IMR-90 (cell line): ENCODE data around the gene ARID3C. TPM values are rescaled to one million over a fixed set of nuclear protein-coding genes. Genes with fewer than 3 reads are reported as not detected.

ENCODE experiments used
- ATAC-seq: fragments of 200-7000 bp; cut with Tn5 transposase; 2 replicates; pipeline ENCODE4 v1.9.1; 2020; ENCODE audit warnings: low read depth, mild to moderate bottlenecking, moderate library complexity
- BruUV-seq: library from RNA; stranded (reverse); fragments of 400-500 nt; replicated peaks from 2 replicates; lab custom pipeline; 2021; lab: Mats Ljungman, UMichigan
- CTCF ChIA-PET: fragments of 300-600 bp; formaldehyde crosslinking; extraction: SDS; loops from one replicate; lab custom pipeline; 2021; ENCODE audit warnings: antibody characterized with exemption; lab: Yijun Ruan, JAX
- POLR2A ChIA-PET: fragments of 300-600 bp; sonication (Branson Sonifier 250); formaldehyde crosslinking; loops from one replicate; lab custom pipeline; 2022; ENCODE audit warnings: antibody characterized with exemption; ENCODE audit not compliant: unreplicated experiment; lab: Charles Lee
- DNase-seq: peaks from one replicate; pipeline ENCODE4 v3.0.0; 2013
- H2AFZ ChIP-seq: replicated peaks from 2 replicates; pipeline ENCODE3; 2013; ENCODE audit warnings: low read length, mild to moderate bottlenecking; ENCODE audit not compliant: poor library complexity
- H2AK5ac ChIP-seq: 2 replicates; pipeline ENCODE4 v1.6.1; 2013; ENCODE audit warnings: low read depth, low read length, inconsistent platforms
- H2AK9ac ChIP-seq: replicated peaks from 2 replicates; pipeline ENCODE3; 2013; ENCODE audit warnings: mild to moderate bottlenecking, low read depth, low read length, moderate library complexity; ENCODE audit not compliant: poor library complexity
- H2BK120ac ChIP-seq: 2 replicates; pipeline ENCODE4 v1.6.1; 2013; ENCODE audit warnings: low read depth, low read length, inconsistent platforms
- H2BK15ac ChIP-seq: 3 replicates; pipeline ENCODE4 v1.6.1; 2013; ENCODE audit warnings: low read depth, low read length, inconsistent platforms
- H2BK20ac ChIP-seq: 2 replicates; pipeline ENCODE4 v1.6.1; 2013; ENCODE audit warnings: low read depth, mild to moderate bottlenecking, inconsistent platforms, low read length, moderate library complexity
- H2BK5ac ChIP-seq: 2 replicates; pipeline ENCODE4 v1.6.1; 2013; ENCODE audit warnings: mild to moderate bottlenecking, low read depth, low read length, inconsistent platforms; ENCODE audit not compliant: poor library complexity, severe bottlenecking
- H3K14ac ChIP-seq: replicated peaks from 2 replicates; pipeline ENCODE4 v1.6.1; 2013; ENCODE audit warnings: low read depth, low read length, inconsistent platforms
- H3K18ac ChIP-seq: 2 replicates; pipeline ENCODE4 v1.6.1; 2013; ENCODE audit warnings: low read depth, low read length, control low read depth
- H3K23ac ChIP-seq: 2 replicates; pipeline ENCODE4 v1.6.1; 2013; ENCODE audit warnings: low read depth, low read length, inconsistent platforms
- H3K27ac ChIP-seq: 2 replicates; pipeline ENCODE4 v1.5.1; 2013; ENCODE audit warnings: mild to moderate bottlenecking, control low read depth, low read length; ENCODE audit not compliant: insufficient read depth
- H3K27me3 ChIP-seq: 2 replicates; pipeline ENCODE4 v1.6.1; 2013; ENCODE audit warnings: low read length; ENCODE audit not compliant: control insufficient read depth, insufficient read depth
- H3K36me3 ChIP-seq: 2 replicates; pipeline ENCODE4 v1.6.1; 2013; ENCODE audit warnings: low read length, mixed read lengths; ENCODE audit not compliant: control insufficient read depth, insufficient read depth
- H3K4ac ChIP-seq: 2 replicates; pipeline ENCODE4 v1.6.1; 2013; ENCODE audit warnings: low read depth, low read length, inconsistent platforms
- H3K4me1 ChIP-seq: 2 replicates; pipeline ENCODE4 v1.6.1; 2013; ENCODE audit warnings: low read length, mixed read lengths; ENCODE audit not compliant: control insufficient read depth, insufficient read depth
- H3K4me2 ChIP-seq: 2 replicates; pipeline ENCODE4 v1.6.1; 2013; ENCODE audit warnings: low read depth, mild to moderate bottlenecking, control low read depth, low read length, moderate library complexity
- H3K4me3 ChIP-seq: 2 replicates; pipeline ENCODE4 v1.5.1; 2013; ENCODE audit warnings: low read depth, mild to moderate bottlenecking, control low read depth, low read length, moderate library complexity; ENCODE audit not compliant: insufficient read depth
- H3K56ac ChIP-seq: 2 replicates; pipeline ENCODE4 v1.6.1; 2013; ENCODE audit warnings: low read length, inconsistent platforms; ENCODE audit not compliant: insufficient read depth; ENCODE audit errors: extremely low read depth
- H3K79me1 ChIP-seq, 2 experiments: 2 replicates each; pipeline ENCODE4 v1.6.1; 2013; ENCODE audit warnings: low read length in 2 of 2, inconsistent platforms in 1 of 2, low read depth in 1 of 2
- H3K9ac ChIP-seq: 2 replicates; pipeline ENCODE4 v1.6.1; 2013; ENCODE audit warnings: low read depth, low read length, control low read depth
- H3K9me1 ChIP-seq: 2 replicates; pipeline ENCODE4 v1.6.1; 2013; ENCODE audit warnings: low read length, inconsistent platforms; ENCODE audit not compliant: insufficient read depth
- H3K9me3 ChIP-seq: 2 replicates; pipeline ENCODE4 v1.6.1; 2013; ENCODE audit warnings: low read length; ENCODE audit not compliant: control insufficient read depth, insufficient read depth
- H4K20me1 ChIP-seq: 2 replicates; pipeline ENCODE4 v1.6.1; 2013; ENCODE audit warnings: low read length, inconsistent platforms; ENCODE audit not compliant: insufficient read depth
- H4K5ac ChIP-seq: 2 replicates; pipeline ENCODE4 v1.6.1; 2013; ENCODE audit warnings: mild to moderate bottlenecking, low read depth, low read length, control low read depth
- H4K8ac ChIP-seq, 2 experiments: 2 replicates each; pipeline ENCODE4 v1.6.1; 2013; ENCODE audit warnings: low read depth in 2 of 2, low read length in 2 of 2, control low read depth in 1 of 2, inconsistent platforms in 1 of 2
- H4K91ac ChIP-seq: 2 replicates; pipeline ENCODE4 v1.6.1; 2013; ENCODE audit warnings: low read depth, low read length, inconsistent platforms; ENCODE audit not compliant: insufficient read depth
- BHLHE40 ChIP-seq: fragments of 150-350 bp; IDR thresholded peaks from 2 replicates; pipeline ENCODE4 v1.6.1; 2016; ENCODE audit warnings: mild to moderate bottlenecking, low read depth, low read length
- CEBPB ChIP-seq: IDR thresholded peaks from 2 replicates; pipeline ENCODE4 v1.6.1; 2012; ENCODE audit warnings: low read depth, low read length, improper control_type of control experiment
- CHD1 ChIP-seq: IDR thresholded peaks from 2 replicates; pipeline ENCODE4 v1.6.1; 2012; ENCODE audit warnings: low read depth, low read length, improper control_type of control experiment
- CTCF ChIP-seq: conservative IDR thresholded peaks from 2 replicates; pipeline ENCODE4 v1.5.1; 2012; ENCODE audit warnings: mild to moderate bottlenecking, low read depth, low read length, improper control_type of control experiment
- ELK1 ChIP-seq: fragments of 150-350 bp; IDR thresholded peaks from 2 replicates; pipeline ENCODE4 v1.6.1; 2016; ENCODE audit warnings: low read depth, mild to moderate bottlenecking, low read length, moderate library complexity, borderline replicate concordance
- FOS ChIP-seq: fragments of 150-350 bp; IDR thresholded peaks from 2 replicates; pipeline ENCODE4 v1.6.1; 2016; ENCODE audit warnings: low read depth, low read length
- MAFK ChIP-seq: IDR thresholded peaks from 2 replicates; pipeline ENCODE4 v1.6.1; 2012; ENCODE audit warnings: low read depth, low read length, improper control_type of control experiment
- MAZ ChIP-seq: IDR thresholded peaks from 2 replicates; pipeline ENCODE4 v1.6.1; 2012; ENCODE audit warnings: low read depth, mild to moderate bottlenecking, low read length, improper control_type of control experiment, moderate library complexity, borderline replicate concordance
- MXI1 ChIP-seq: IDR thresholded peaks from 2 replicates; pipeline ENCODE4 v1.6.1; 2012; ENCODE audit warnings: low read depth, mild to moderate bottlenecking, low read length, moderate library complexity, borderline replicate concordance
- NFE2L2 ChIP-seq: fragments of 150-350 bp; IDR thresholded peaks from 2 replicates; pipeline ENCODE4 v1.6.1; 2016; ENCODE audit warnings: low read depth, mild to moderate bottlenecking, low read length
- POLR2A ChIP-seq: IDR thresholded peaks from 2 replicates; pipeline ENCODE4 v1.6.1; 2012; ENCODE audit warnings: mild to moderate bottlenecking, low read depth, low read length
- RAD21 ChIP-seq: IDR thresholded peaks from 2 replicates; pipeline ENCODE4 v1.6.1; 2012; ENCODE audit warnings: low read length, improper control_type of control experiment
- RCOR1 ChIP-seq: IDR thresholded peaks from 2 replicates; pipeline ENCODE4 v1.6.1; 2012; ENCODE audit warnings: mild to moderate bottlenecking, low read length, improper control_type of control experiment; ENCODE audit not compliant: insufficient replicate concordance
- RFX5 ChIP-seq: IDR thresholded peaks from 2 replicates; pipeline ENCODE4 v1.8.0; 2012; ENCODE audit warnings: low read depth, mild to moderate bottlenecking, low read length, moderate library complexity
- SMC3 ChIP-seq: fragments of 150-350 bp; IDR thresholded peaks from 2 replicates; pipeline ENCODE4 v1.6.1; 2016; ENCODE audit warnings: low read depth, mild to moderate bottlenecking, antibody characterized with exemption, low read length, moderate library complexity
- WGBS, 2 experiments: methylation state at CpG; one replicate each; pipeline versions ENCODE4 v1.1.5 to v1.1.7; 2013; ENCODE audit warnings: missing lambda C conversion rate in 2 of 2; ENCODE audit not compliant: insufficient read length in 1 of 2; ENCODE audit errors: extremely low coverage in 2 of 2; 5-methylcytosine and 5-hydroxymethylcytosine counted together
- dilution Hi-C: fragments of 300-500 bp; cut with HindIII; formaldehyde crosslinking; loops from one replicate; pipeline ENCODE4 v1.14.3; 2018; ENCODE audit warnings: low sequenced_read_pairs; ENCODE audit not compliant: unreplicated experiment
- in situ Hi-C: fragments of 300-500 bp; cut with MboI; formaldehyde crosslinking; loops from 3 replicates; pipeline ENCODE4 v1.14.3; 2019; ENCODE audit warnings: low sequenced_read_pairs, inconsistent platforms, mixed read lengths
- intact Hi-C: fragments of 100-400 bp; cut with micrococcal nuclease; formaldehyde crosslinking; loops from 2 replicates; pipeline ENCODE4 v1.10.0; 2022
- polyA plus RNA-seq, 3 experiments: library from polyadenylated mRNA; depleted of rRNA; stranded (reverse); fragments of >200 nt; gene quantifications; 2 replicates each; pipeline ENCODE4 v1.2.3, GENCODE V29; 2012; ENCODE audit warnings: low replicate concordance in 1 of 3
- total RNA-seq: library from RNA; depleted of rRNA; stranded (reverse); fragments of >200 nt; gene quantifications from 2 replicates; pipeline ENCODE4 v1.2.3, GENCODE V29; 2012

The ARID3C gene
- total and polyA plus RNA-seq, 2 of the 4 experiments (the other 2 are of a cell fraction) = 0.07 TPM; not detected in 1

GRCh38 chr9:34637356-34638137 lies 8.7 kb upstream of the ARID3C start, which contains the start of gene SIGMAR1:
TSS of gene SIGMAR1 (minus strand) at chr9:34637787. CDS start at chr9:34637697, 90 bp downstream.
- in situ Hi-C loops (no loop called here), intact Hi-C loops (loop anchor here (2.0 kb wide), 1 partner anchor 65 kb away; no protein-coding TSS in a partner anchor), dilution Hi-C loops (no loop called here)
- Histone ChIP-seq H4K91ac (peak within 1 kb of the TSS; percentile 85), H3K9me1 (peaks cover 13% of the 10 kb centered on the region; the same call in 1 of the 2 replicates), H3K79me1 (peaks cover 13 to 36% of the 10 kb centered on the region in 2 experiments), H3K14ac (peak within 1 kb of the TSS; percentile 91), H2BK20ac (peak within 1 kb of the TSS; percentile 59), H3K27me3 (no peaks in the 10 kb centered on the region), H2BK5ac (peak within 1 kb of the TSS; percentile 71), H4K8ac (peak within 1 kb of the TSS; percentile 96 to 99), H2AK5ac (peak within 1 kb of the TSS; percentile 96), H3K4me2 (peak within 1 kb of the TSS; percentile 98), H3K4me3 (peak within 1 kb of the TSS; percentile 84), H3K56ac (0 out of 2 replicates have a peak within 1 kb of the TSS, but pooled peaks have one; percentile 27), H3K4me1 (peaks cover 4% of the 10 kb centered on the region), H3K9me3 (no peaks in the 10 kb centered on the region), H4K5ac (peak within 1 kb of the TSS; percentile 93), H3K36me3 (peaks cover 6% of the 10 kb centered on the region), H2AFZ (peak within 1 kb of the TSS; percentile 97), H3K23ac (peak within 1 kb of the TSS; percentile 97), H3K27ac (peak within 1 kb of the TSS; percentile 82), H3K18ac (peak within 1 kb of the TSS; percentile 79), H3K9ac (peak within 1 kb of the TSS; percentile 77), H2BK15ac (peak within 1 kb of the TSS; percentile 53; the same call in 1 of the 3 replicates), H4K20me1 (peaks cover 9% of the 10 kb centered on the region; the same call in 1 of the 2 replicates), H3K4ac (peak within 1 kb of the TSS; percentile 90), H2BK120ac (peak within 1 kb of the TSS; percentile 81), H2AK9ac (peak within 1 kb of the TSS; percentile 89)
- DNase-seq = peak; percentile 89
- peak; percentile 97 for ATAC-seq
- BruUV-seq = TSS peak; percentile 31
- 0% methylated on average over 42 of the region's 74 CpGs; no CpG with 5 or more reads in 1 of the 2 experiments for WGBS, 2 experiments
- ChIA-PET POLR2A (interaction anchor here (0.8 to 2.0 kb wide), 2 partner anchors 9 to 16 kb away, joined by 5 to 10 read pairs; partner anchors contain the start of gene GALT), CTCF (no interaction called here)
- TF ChIP-seq MXI1 = peak; percentile 81; the same call in 1 of the 2 replicates
- TF ChIP-seq RCOR1 = no peak
- no peak for TF ChIP-seq POLR2A
- no peak for TF ChIP-seq ELK1
- TF ChIP-seq NFE2L2 = no peak
- TF ChIP-seq MAZ = peak; percentile 85
- TF ChIP-seq FOS = no peak
- no peak for TF ChIP-seq CEBPB
- no peak for TF ChIP-seq RFX5
- no peak for TF ChIP-seq SMC3
- peak; percentile 91 for TF ChIP-seq BHLHE40
- TF ChIP-seq CTCF = no peak
- TF ChIP-seq CHD1 = peak; percentile 89; the same call in 1 of the 2 replicates
- TF ChIP-seq RAD21 = no peak
- no peak for TF ChIP-seq MAFK
